Natural killer cell (primary cell): ENCODE data around the gene RNPEP. TPM values are rescaled to one million over a fixed set of nuclear protein-coding genes. Genes with fewer than 3 reads are reported as not detected.

Experiments used
- ATAC-seq, 3 donors: fragments of 150-1000 bp in 2 of 3; fragments of 200-7000 bp in 1 of 3; cut with Tn5 transposase; 1 replicate in 1 of 3; 2 replicates in 2 of 3; pipeline ENCODE4 v1.10.0; 2021; ENCODE audit warnings: mild to moderate bottlenecking in 2 of 3, moderate library complexity in 2 of 3
- DNase-seq, 2 donors: peaks; one replicate each; pipeline versions ENCODE4 v3.0.0 to v3.0.0-alpha.2; 2013 to 2021; ENCODE audit warnings: mixed read lengths in 1 of 2
- H3K27ac ChIP-seq: one replicate; pipeline ENCODE4 v1.5.1; 2013; ENCODE audit warnings: mild to moderate bottlenecking, low read length
- H3K27me3 ChIP-seq: one replicate; pipeline ENCODE4 v1.6.1; 2013; ENCODE audit warnings: low read length; ENCODE audit not compliant: control insufficient read depth, insufficient read depth
- H3K36me3 ChIP-seq: one replicate; pipeline ENCODE4 v1.6.1; 2013; ENCODE audit warnings: low read length; ENCODE audit not compliant: control insufficient read depth, insufficient read depth
- H3K4me1 ChIP-seq: one replicate; pipeline ENCODE4 v1.6.1; 2013; ENCODE audit warnings: low read length; ENCODE audit not compliant: control insufficient read depth, insufficient read depth
- H3K4me3 ChIP-seq: one replicate; pipeline ENCODE4 v1.5.1; 2013; ENCODE audit warnings: low read length
- H3K9me3 ChIP-seq: one replicate; pipeline ENCODE4 v1.6.1; 2013; ENCODE audit warnings: low read length; ENCODE audit not compliant: control insufficient read depth, insufficient read depth
- H3K27ac Mint-ChIP-seq, 2 donors: one replicate each; pipeline ENCODE4 v1.8.0; 2022; ENCODE audit warnings: mild to moderate bottlenecking in 2 of 2, mixed read lengths in 2 of 2, moderate library complexity in 1 of 2
- H3K27me3 Mint-ChIP-seq, 2 donors: one replicate each; pipeline ENCODE4 v1.8.0; 2022; ENCODE audit warnings: low read depth in 2 of 2, mixed read lengths in 2 of 2
- H3K36me3 Mint-ChIP-seq: one replicate; pipeline ENCODE4 v1.8.0; 2022; ENCODE audit warnings: mixed read lengths
- H3K4me1 Mint-ChIP-seq, 2 donors: one replicate each; pipeline ENCODE4 v1.8.0; 2022; ENCODE audit warnings: mixed read lengths in 2 of 2
- H3K4me3 Mint-ChIP-seq: one replicate; pipeline ENCODE4 v1.8.0; 2022; ENCODE audit warnings: mild to moderate bottlenecking, moderate library complexity, mixed read lengths
- H3K9me3 Mint-ChIP-seq, 2 donors: one replicate each; pipeline ENCODE4 v1.8.0; 2022; ENCODE audit warnings: mixed read lengths in 2 of 2
- WGBS: methylation state at CpG from one replicate; pipeline ENCODE4 v1.1.7; 2013; ENCODE audit warnings: missing lambda C conversion rate; ENCODE audit not compliant: insufficient coverage; 5-methylcytosine and 5-hydroxymethylcytosine counted together
- intact Hi-C: fragments of 100-400 bp; cut with micrococcal nuclease; formaldehyde crosslinking; loops from one replicate; pipeline ENCODE4 v1.14.2; 2022
- total RNA-seq, 4 donors: library from RNA; stranded (reverse); fragments of 120-200 nt in 1 of 4; gene quantifications; one replicate each; pipeline versions ENCODE4 v1.2.3 to v1.2.4, GENCODE V29; 2013 to 2022
- TF ChIP-seq, protein P1 (sequence below): fragments of 200-600 bp; IDR thresholded peaks from one replicate; pipeline ENCODE4 v1.8.0; 2022; ENCODE audit warnings: antibody characterized with exemption

The RNPEP gene
- total RNA-seq, 3 donors from 2014 or later (not counting 1 experiment from before 2014, with no cell fraction given): 46.1 to 50.2 (median 47.9) TPM

DNA sequence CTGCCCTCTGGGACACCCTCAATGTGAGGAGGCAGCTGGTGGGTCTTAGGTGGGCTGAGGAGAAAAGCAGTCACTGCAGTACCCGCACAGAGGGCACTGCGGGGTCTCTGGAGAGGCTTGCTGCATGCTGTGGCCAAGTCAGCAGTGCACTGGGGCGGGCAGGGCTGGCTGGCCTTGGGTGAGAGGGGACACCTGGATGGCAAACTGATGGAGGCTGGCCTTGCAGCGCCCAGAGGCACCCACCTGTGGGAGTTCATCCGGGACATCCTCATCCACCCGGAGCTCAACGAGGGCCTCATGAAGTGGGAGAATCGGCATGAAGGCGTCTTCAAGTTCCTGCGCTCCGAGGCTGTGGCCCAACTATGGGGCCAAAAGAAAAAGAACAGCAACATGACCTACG lies 31.2 kb downstream of the RNPEP start:
- Mint-ChIP-seq H3K36me3 (no peaks in the 10 kb centered on the region), H3K27ac (no peak overlapping the region), H3K27me3 (peaks cover 0 to 3% of the 10 kb centered on the region in 2 donors), H3K4me3 (no peak overlapping the region), H3K9me3 (no peaks in the 10 kb centered on the region), H3K4me1 (peaks cover 6 to 17% of the 10 kb centered on the region in 2 donors)
- DNase-seq (no peak), ATAC-seq (no peak)
- TF ChIP-seq, protein P1, sequence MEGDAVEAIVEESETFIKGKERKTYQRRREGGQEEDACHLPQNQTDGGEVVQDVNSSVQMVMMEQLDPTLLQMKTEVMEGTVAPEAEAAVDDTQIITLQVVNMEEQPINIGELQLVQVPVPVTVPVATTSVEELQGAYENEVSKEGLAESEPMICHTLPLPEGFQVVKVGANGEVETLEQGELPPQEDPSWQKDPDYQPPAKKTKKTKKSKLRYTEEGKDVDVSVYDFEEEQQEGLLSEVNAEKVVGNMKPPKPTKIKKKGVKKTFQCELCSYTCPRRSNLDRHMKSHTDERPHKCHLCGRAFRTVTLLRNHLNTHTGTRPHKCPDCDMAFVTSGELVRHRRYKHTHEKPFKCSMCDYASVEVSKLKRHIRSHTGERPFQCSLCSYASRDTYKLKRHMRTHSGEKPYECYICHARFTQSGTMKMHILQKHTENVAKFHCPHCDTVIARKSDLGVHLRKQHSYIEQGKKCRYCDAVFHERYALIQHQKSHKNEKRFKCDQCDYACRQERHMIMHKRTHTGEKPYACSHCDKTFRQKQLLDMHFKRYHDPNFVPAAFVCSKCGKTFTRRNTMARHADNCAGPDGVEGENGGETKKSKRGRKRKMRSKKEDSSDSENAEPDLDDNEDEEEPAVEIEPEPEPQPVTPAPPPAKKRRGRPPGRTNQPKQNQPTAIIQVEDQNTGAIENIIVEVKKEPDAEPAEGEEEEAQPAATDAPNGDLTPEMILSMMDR: no peak
- no peaks in the 10 kb centered on the region for H3K27me3 ChIP-seq
- H3K9me3 ChIP-seq: no peaks in the 10 kb centered on the region
- no peaks in the 10 kb centered on the region for H3K36me3 ChIP-seq
- intact Hi-C loops: loop anchor here (10.0 kb wide), 1 partner anchor 121 kb away; no protein-coding TSS in a partner anchor
- peaks cover 7% of the 10 kb centered on the region for H3K4me1 ChIP-seq
- no peak overlapping the region for H3K4me3 ChIP-seq
- 93% methylated on average over 12 of the region's 12 CpGs for WGBS
- H3K27ac ChIP-seq: no peak overlapping the region

GRCh38 chr1:202014060-202014459 lies 31.6 kb downstream of the RNPEP start:
- Histone ChIP-seq H3K4me1 (peaks cover 11% of the 10 kb centered on the region), H3K4me3 (no peak overlapping the region), H3K27me3 (no peaks in the 10 kb centered on the region), H3K9me3 (no peaks in the 10 kb centered on the region), H3K36me3 (no peaks in the 10 kb centered on the region), H3K27ac (no peak overlapping the region)
- TF ChIP-seq, protein P1: no peak
- Mint-ChIP-seq H3K4me1 (peaks cover 6 to 21% of the 10 kb centered on the region in 2 donors), H3K4me3 (no peak overlapping the region), H3K27me3 (peaks cover 0 to 3% of the 10 kb centered on the region in 2 donors), H3K27ac (no peak overlapping the region), H3K9me3 (no peaks in the 10 kb centered on the region), H3K36me3 (no peaks in the 10 kb centered on the region)
- intact Hi-C loops: loop anchor here (10.0 kb wide), 1 partner anchor 121 kb away; no protein-coding TSS in a partner anchor
- no peak for ATAC-seq
- no peak for DNase-seq
- 91% methylated on average over 6 of the region's 6 CpGs for WGBS

DNA sequence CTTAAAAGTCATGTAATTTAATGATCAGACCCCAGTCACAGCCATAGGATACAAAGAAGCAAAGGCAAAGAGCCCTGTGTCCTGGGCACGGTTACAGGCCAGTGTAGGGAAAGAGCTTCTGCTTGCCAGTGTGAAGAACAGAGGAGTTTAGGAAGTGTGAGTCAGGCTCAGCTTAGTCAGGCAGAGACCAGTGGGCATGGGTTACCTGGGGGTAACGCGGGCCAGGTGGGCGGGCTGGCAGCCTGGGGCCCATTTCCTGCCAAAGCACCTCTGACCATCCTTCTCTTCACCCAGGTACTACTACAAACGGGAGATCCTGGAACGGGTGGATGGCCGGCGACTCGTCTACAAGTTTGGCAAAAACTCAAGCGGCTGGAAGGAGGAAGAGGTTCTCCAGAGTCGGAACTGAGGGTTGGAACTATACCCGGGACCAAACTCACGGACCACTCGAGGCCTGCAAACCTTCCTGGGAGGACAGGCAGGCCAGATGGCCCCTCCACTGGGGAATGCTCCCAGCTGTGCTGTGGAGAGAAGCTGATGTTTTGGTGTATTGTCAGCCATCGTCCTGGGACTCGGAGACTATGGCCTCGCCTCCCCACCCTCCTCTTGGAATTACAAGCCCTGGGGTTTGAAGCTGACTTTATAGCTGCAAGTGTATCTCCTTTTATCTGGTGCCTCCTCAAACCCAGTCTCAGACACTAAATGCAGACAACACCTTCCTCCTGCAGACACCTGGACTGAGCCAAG lies 32.6 kb downstream of the RNPEP start:
- peaks cover 0 to 3% of the 10 kb centered on the region in 2 donors for H3K27me3 Mint-ChIP-seq

More for the DNA sequence above, 32.6 kb downstream of the RNPEP start:
- Histone ChIP-seq H3K4me3 (no peak overlapping the region), H3K4me1 (peaks cover 9% of the 10 kb centered on the region), H3K36me3 (no peaks in the 10 kb centered on the region), H3K27me3 (no peaks in the 10 kb centered on the region), H3K9me3 (no peaks in the 10 kb centered on the region), H3K27ac (no peak overlapping the region)
- DNase-seq (no peak), ATAC-seq (no peak)
- H3K4me3 Mint-ChIP-seq: no peak overlapping the region
- intact Hi-C loops: loop anchor here (10.0 kb wide), 1 partner anchor 120 kb away; no protein-coding TSS in a partner anchor
- TF ChIP-seq, protein P1: no peak
- no peaks in the 10 kb centered on the region for H3K36me3 Mint-ChIP-seq
- H3K4me1 Mint-ChIP-seq: peaks cover 0 to 18% of the 10 kb centered on the region in 2 donors
- H3K27ac Mint-ChIP-seq: no peak overlapping the region
- WGBS: 90% methylated on average over 17 of the region's 17 CpGs
- no peaks in the 10 kb centered on the region for H3K9me3 Mint-ChIP-seq
